Kidney (tissue), 14 donors: ENCODE data around the gene L3MBTL4. TPM values are rescaled to one million over a fixed set of nuclear protein-coding genes. Genes with fewer than 3 reads are reported as not detected.

Experiments
- DNase-seq, 5 donors: peaks; one replicate each; pipeline ENCODE4 v3.0.0-alpha.2; 2013 to 2020
- FAIRE-seq: peaks from 2 replicates; lab custom pipeline; 2012; peaks lifted over from hg19 to GRCh38; lab: Jason Lieb, UNC
- H3K27ac ChIP-seq, 2 donors: one replicate each; pipeline ENCODE4 v1.7.0; 2013; ENCODE audit warnings: low read depth in 2 of 2, low read length in 2 of 2, inconsistent platforms in 1 of 2
- H3K27me3 ChIP-seq: one replicate; pipeline ENCODE4 v1.7.1; 2013; ENCODE audit warnings: low read length, inconsistent platforms; ENCODE audit not compliant: control insufficient read depth, insufficient read depth
- H3K36me3 ChIP-seq, 3 donors: one replicate each; pipeline versions ENCODE4 v1.7.0 to v1.7.1; 2013; ENCODE audit warnings: low read length in 3 of 3, control low read depth in 1 of 3, inconsistent platforms in 1 of 3; ENCODE audit not compliant: insufficient read depth in 3 of 3, control insufficient read depth in 2 of 3
- H3K4me1 ChIP-seq, 3 donors: one replicate each; pipeline versions ENCODE4 v1.7.0 to v1.7.1; 2013; ENCODE audit warnings: low read length in 3 of 3, inconsistent platforms in 1 of 3, low read depth in 1 of 3; ENCODE audit not compliant: control insufficient read depth in 2 of 3, insufficient read depth in 2 of 3
- H3K4me3 ChIP-seq, 3 donors: one replicate each; pipeline versions ENCODE4 v1.7.0 to v1.8.1; 2013; ENCODE audit warnings: low read length in 3 of 3, control low read depth in 1 of 3, inconsistent platforms in 1 of 3
- H3K9ac ChIP-seq, 3 donors: one replicate each; pipeline versions ENCODE4 v1.7.0 to v1.7.1; 2013; ENCODE audit warnings: low read length in 3 of 3, control low read depth in 1 of 3, inconsistent platforms in 1 of 3
- H3K9me3 ChIP-seq, 3 donors: one replicate each; pipeline versions ENCODE4 v1.7.0 to v1.7.1; 2013; ENCODE audit warnings: low read length in 3 of 3, control low read depth in 1 of 3, inconsistent platforms in 1 of 3; ENCODE audit not compliant: control insufficient read depth in 2 of 3, insufficient read depth in 1 of 3
- CTCF ChIP-seq: IDR thresholded peaks from 3 replicates; pipeline ENCODE4 v1.5.1; 2012; ENCODE audit warnings: mild to moderate bottlenecking, moderate library complexity, borderline replicate concordance; ENCODE audit not compliant: insufficient read depth; ENCODE audit errors: extremely low read depth
- intact Hi-C: fragments of 100-400 bp; cut with DNase I; formaldehyde crosslinking; loops from one replicate; pipeline ENCODE4 v1.11.1; 2022
- polyA plus RNA-seq: library from polyadenylated mRNA; stranded (reverse); fragments of 350-450 nt; fragmentation: Illumina TruSeq; extraction: RNeasy Lipid Tissue Mini Kit (QIAGEN cat#74804); gene quantifications from one replicate; pipeline ENCODE4 v1.2.3, GENCODE V29; 2014; ENCODE audit warnings: low read depth, low replicate concordance; ENCODE audit not compliant: insufficient read depth
- total RNA-seq: library from RNA; stranded (reverse); fragmentation: NEBNext Ultra II Directional; extraction: Animal tissue kit (Norgen Biotek cat#: 25700); gene quantifications from one replicate; pipeline ENCODE4 v1.2.1, GENCODE V29; 2021
- donor health status: control.
- donor health status: control.
- donor health status: control.
- donor health status: control.
- donor health status: control.
- donor health status: DM: yes; HTN: yes; CAD: no.
- donor health status: Normal renal cell carcinoma (clear cell type).

The L3MBTL4 gene
- total and polyA plus RNA-seq, 2 donors from 2014 or later, result 3.9 to 15.2 TPM

- Histone ChIP-seq H3K9me3 (no peaks in the 10 kb centered on the region), H3K27me3 (no peaks in the 10 kb centered on the region), H3K27ac (no peak overlapping the region), H3K9ac (no peak overlapping the region), H3K4me3 (no peak overlapping the region), H3K4me1 (peaks cover 0 to 4% (median 0%) of the 10 kb centered on the region in 3 donors), H3K36me3 (no peaks in the 10 kb centered on the region)
- no peak for TF ChIP-seq CTCF
- DNase-seq (peak in 2 of 5 donors; percentile 32 to 42), FAIRE-seq (no peak)
- intact Hi-C loops, result no loop called here
Measured at GRCh38 chr18:6024745-6025248, 389.9 kb downstream of the L3MBTL4 start.

GRCh38 chr18:6023551-6023950 lies 391.2 kb downstream of the L3MBTL4 start:
- Histone ChIP-seq H3K27me3 (no peaks in the 10 kb centered on the region), H3K27ac (no peak overlapping the region), H3K36me3 (no peaks in the 10 kb centered on the region), H3K4me3 (no peak overlapping the region), H3K4me1 (peaks cover 0 to 4% (median 0%) of the 10 kb centered on the region in 3 donors), H3K9me3 (no peaks in the 10 kb centered on the region), H3K9ac (no peak overlapping the region)
- intact Hi-C loops, result no loop called here
- DNase-seq, result peak in 3 of 5 donors; percentile 18 to 56 (median 53)
- no peak for FAIRE-seq
- no peak for TF ChIP-seq CTCF

- no peaks in the 10 kb centered on the region for H3K36me3 ChIP-seq
- no peaks in the 10 kb centered on the region for H3K9me3 ChIP-seq
- intact Hi-C loops, result no loop called here
- no peak for TF ChIP-seq CTCF
- DNase-seq (peak in 3 of 5 donors; percentile 17 to 30 (median 23)), FAIRE-seq (no peak)
- H3K27me3 ChIP-seq, result no peaks in the 10 kb centered on the region
- no peak overlapping the region for H3K4me3 ChIP-seq
- peaks cover 0 to 4% (median 0%) of the 10 kb centered on the region in 3 donors for H3K4me1 ChIP-seq
- H3K9ac ChIP-seq, result no peak overlapping the region
- H3K27ac ChIP-seq, result no peak overlapping the region
Measured at GRCh38 chr18:6022845-6023244, 391.9 kb downstream of the L3MBTL4 start.

GRCh38 chr18:6022074-6022444 lies 392.7 kb downstream of the L3MBTL4 start:
- DNase-seq (no peak), FAIRE-seq (no peak)
- Histone ChIP-seq H3K4me3 (no peak overlapping the region), H3K9me3 (no peaks in the 10 kb centered on the region), H3K27me3 (no peaks in the 10 kb centered on the region), H3K27ac (no peak overlapping the region), H3K36me3 (no peaks in the 10 kb centered on the region), H3K4me1 (peaks cover 0 to 4% (median 0%) of the 10 kb centered on the region in 3 donors), H3K9ac (no peak overlapping the region)
- TF ChIP-seq CTCF, result no peak
- intact Hi-C loops, result no loop called here
